ENCODE results near the gene SLC6A3. TPM values are rescaled to one million over a fixed set of nuclear protein-coding genes. Genes with fewer than 3 reads are reported as not detected.

SLC6A3 gene
- total and polyA plus RNA-seq, 2 donors (not counting 1 experiment from before 2014, with no cell fraction given): not detected

DNA sequence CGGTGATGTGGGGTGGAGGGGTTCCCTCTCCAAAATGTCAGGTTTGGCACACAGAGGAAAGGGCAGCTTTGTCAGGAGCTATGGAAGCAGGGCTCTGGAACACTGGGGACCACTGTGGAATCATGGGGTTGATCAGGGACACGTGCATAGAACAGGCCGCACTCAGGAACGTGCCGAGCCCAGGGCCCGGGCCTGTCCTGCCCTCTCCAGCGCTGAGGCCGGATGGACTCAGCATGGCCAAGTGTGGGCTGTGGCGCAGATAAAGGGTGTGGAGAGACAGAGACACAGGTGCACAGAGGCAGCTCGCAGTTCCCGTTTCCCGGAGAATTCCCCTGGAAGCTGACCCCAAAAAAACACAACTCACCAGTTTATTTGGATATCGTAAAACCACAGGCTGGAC is 37.8 kb upstream of the SLC6A3 start:
- no peaks in the 10 kb centered on the region for H3K79me2 ChIP-seq (ENCODE audit: control insufficient read depth, insufficient read depth, low read length)
- no peak overlapping the region for H3K4me2 ChIP-seq (ENCODE audit: extremely low read depth, insufficient read depth, low read length)
- no peaks in the 10 kb centered on the region for H4K20me1 ChIP-seq (ENCODE audit: control insufficient read depth, extremely low read depth, insufficient read depth, low read length)
- no peaks in the 10 kb centered on the region for H3K27me3 ChIP-seq (ENCODE audit: control insufficient read depth, insufficient read depth, low read length)
- H3K9me3 ChIP-seq (ENCODE audit: control insufficient read depth, insufficient read depth, low read depth, low read length): no peaks in the 10 kb centered on the region
- no peak overlapping the region for H2AFZ ChIP-seq (ENCODE audit: low read length)
- H3K4me1 ChIP-seq (ENCODE audit: control insufficient read depth, extremely low read depth, insufficient read depth, low read length): no peaks in the 10 kb centered on the region
- H3K27ac ChIP-seq (ENCODE audit: insufficient read depth, low read length): no peak overlapping the region
- TF ChIP-seq, protein P1, sequence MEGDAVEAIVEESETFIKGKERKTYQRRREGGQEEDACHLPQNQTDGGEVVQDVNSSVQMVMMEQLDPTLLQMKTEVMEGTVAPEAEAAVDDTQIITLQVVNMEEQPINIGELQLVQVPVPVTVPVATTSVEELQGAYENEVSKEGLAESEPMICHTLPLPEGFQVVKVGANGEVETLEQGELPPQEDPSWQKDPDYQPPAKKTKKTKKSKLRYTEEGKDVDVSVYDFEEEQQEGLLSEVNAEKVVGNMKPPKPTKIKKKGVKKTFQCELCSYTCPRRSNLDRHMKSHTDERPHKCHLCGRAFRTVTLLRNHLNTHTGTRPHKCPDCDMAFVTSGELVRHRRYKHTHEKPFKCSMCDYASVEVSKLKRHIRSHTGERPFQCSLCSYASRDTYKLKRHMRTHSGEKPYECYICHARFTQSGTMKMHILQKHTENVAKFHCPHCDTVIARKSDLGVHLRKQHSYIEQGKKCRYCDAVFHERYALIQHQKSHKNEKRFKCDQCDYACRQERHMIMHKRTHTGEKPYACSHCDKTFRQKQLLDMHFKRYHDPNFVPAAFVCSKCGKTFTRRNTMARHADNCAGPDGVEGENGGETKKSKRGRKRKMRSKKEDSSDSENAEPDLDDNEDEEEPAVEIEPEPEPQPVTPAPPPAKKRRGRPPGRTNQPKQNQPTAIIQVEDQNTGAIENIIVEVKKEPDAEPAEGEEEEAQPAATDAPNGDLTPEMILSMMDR (conservative IDR thresholded peaks at IDR 0.05 in 1 of 2, IDR thresholded peaks at IDR 0.05 in 1 of 2; ENCODE audit: low read depth in 1 of 2, low read length in 2 of 2): no peak
- no peak for TF ChIP-seq EZH2 (IDR thresholded peaks at IDR 0.05; ENCODE audit: low read length, missing control alignments)
- peaks cover 25% of the 10 kb centered on the region for H3K36me3 ChIP-seq (ENCODE audit: control insufficient read depth, insufficient read depth, low read length)
- H3K4me3 ChIP-seq (replicated peaks in 1 of 4; ENCODE audit: control extremely low read depth in 1 of 4, insufficient read depth in 1 of 4, low read depth in 3 of 4, low read length in 4 of 4): no peak overlapping the region
- no peak for DNase-seq (ENCODE audit: low read depth in 2 of 2)
- no peak overlapping the region for H3K9ac ChIP-seq (ENCODE audit: insufficient read depth, low read length)

- TF ChIP-seq, protein P1 (conservative IDR thresholded peaks at IDR 0.05 in 1 of 2, IDR thresholded peaks at IDR 0.05 in 1 of 2; ENCODE audit: low read depth in 1 of 2, low read length in 2 of 2): no peak
- no peak for TF ChIP-seq EZH2 (IDR thresholded peaks at IDR 0.05; ENCODE audit: low read length, missing control alignments)
- no peak for DNase-seq (ENCODE audit: low read depth in 2 of 2)
- no peaks in the 10 kb centered on the region for H3K9me3 ChIP-seq (ENCODE audit: control insufficient read depth, insufficient read depth, low read depth, low read length)
- peaks cover 20% of the 10 kb centered on the region for H3K36me3 ChIP-seq (ENCODE audit: control insufficient read depth, insufficient read depth, low read length)
- H3K27ac ChIP-seq (ENCODE audit: insufficient read depth, low read length): no peak overlapping the region
- no peak overlapping the region for H3K4me3 ChIP-seq (replicated peaks in 1 of 4; ENCODE audit: control extremely low read depth in 1 of 4, insufficient read depth in 1 of 4, low read depth in 3 of 4, low read length in 4 of 4)
- no peak overlapping the region for H3K4me2 ChIP-seq (ENCODE audit: extremely low read depth, insufficient read depth, low read length)
- no peaks in the 10 kb centered on the region for H3K27me3 ChIP-seq (ENCODE audit: control insufficient read depth, insufficient read depth, low read length)
- H3K79me2 ChIP-seq (ENCODE audit: control insufficient read depth, insufficient read depth, low read length): no peaks in the 10 kb centered on the region
- H3K9ac ChIP-seq (ENCODE audit: insufficient read depth, low read length): no peak overlapping the region
- H2AFZ ChIP-seq (ENCODE audit: low read length): no peak overlapping the region
- H4K20me1 ChIP-seq (ENCODE audit: control insufficient read depth, extremely low read depth, insufficient read depth, low read length): no peaks in the 10 kb centered on the region
- no peaks in the 10 kb centered on the region for H3K4me1 ChIP-seq (ENCODE audit: control insufficient read depth, extremely low read depth, insufficient read depth, low read length)
These were observed 36.7 kb upstream of the SLC6A3 start for GRCh38 chr5:1481959-1482331.

- no peaks in the 10 kb centered on the region for H3K4me1 ChIP-seq (ENCODE audit: control insufficient read depth, extremely low read depth, insufficient read depth, low read length)
- no peaks in the 10 kb centered on the region for H3K27me3 ChIP-seq (ENCODE audit: control insufficient read depth, insufficient read depth, low read length)
- H3K36me3 ChIP-seq (ENCODE audit: control insufficient read depth, insufficient read depth, low read length): peaks cover 21% of the 10 kb centered on the region
- TF ChIP-seq, protein P1 (conservative IDR thresholded peaks at IDR 0.05 in 1 of 2, IDR thresholded peaks at IDR 0.05 in 1 of 2; ENCODE audit: low read depth in 1 of 2, low read length in 2 of 2): no peak
- TF ChIP-seq EZH2 (IDR thresholded peaks at IDR 0.05; ENCODE audit: low read length, missing control alignments): no peak
- H3K9me3 ChIP-seq (ENCODE audit: control insufficient read depth, insufficient read depth, low read depth, low read length): no peaks in the 10 kb centered on the region
- no peak overlapping the region for H3K27ac ChIP-seq (ENCODE audit: insufficient read depth, low read length)
- no peak overlapping the region for H2AFZ ChIP-seq (ENCODE audit: low read length)
- no peaks in the 10 kb centered on the region for H4K20me1 ChIP-seq (ENCODE audit: control insufficient read depth, extremely low read depth, insufficient read depth, low read length)
- no peaks in the 10 kb centered on the region for H3K79me2 ChIP-seq (ENCODE audit: control insufficient read depth, insufficient read depth, low read length)
- H3K4me2 ChIP-seq (ENCODE audit: extremely low read depth, insufficient read depth, low read length): no peak overlapping the region
- H3K9ac ChIP-seq (ENCODE audit: insufficient read depth, low read length): no peak overlapping the region
- H3K4me3 ChIP-seq (replicated peaks in 1 of 4; ENCODE audit: control extremely low read depth in 1 of 4, insufficient read depth in 1 of 4, low read depth in 3 of 4, low read length in 4 of 4): no peak overlapping the region
- no peak for DNase-seq (ENCODE audit: low read depth in 2 of 2)
These were observed 36.2 kb upstream of the SLC6A3 start for GRCh38 chr5:1481266-1481958.

Measured in fibroblast of lung (primary cell).